HEK293 (cell line): ENCODE measurements around the gene MDP1.

Experiments
- BCL11A ChIP-seq: fragments of 450-650 bp; formaldehyde crosslinking; IDR thresholded peaks from 2 replicates; pipeline ENCODE4 v1.5.1; 2016; ENCODE audit warnings: low read depth, missing biosample characterization, missing genetic modification characterization
- ELK4 ChIP-seq: IDR thresholded peaks from 2 replicates; pipeline ENCODE4 v1.6.1; 2011; ENCODE audit warnings: mild to moderate bottlenecking, low read depth, low read length, borderline replicate concordance
- HIC1 ChIP-seq: fragments of 450-650 bp; formaldehyde crosslinking; IDR thresholded peaks from 2 replicates; pipeline ENCODE4 v1.5.1; 2016; ENCODE audit warnings: missing biosample characterization, missing genetic modification characterization
- KLF9 ChIP-seq: fragments of 450-650 bp; formaldehyde crosslinking; IDR thresholded peaks from 2 replicates; pipeline ENCODE4 v1.5.1; 2016; ENCODE audit warnings: missing biosample characterization, missing genetic modification characterization, low read depth
- MEIS1 ChIP-seq: sonication (generic); formaldehyde crosslinking; IDR thresholded peaks from 2 replicates; pipeline ENCODE4 v1.8.1; 2022; ENCODE audit warnings: missing genetic modification reagents, mild to moderate bottlenecking, borderline replicate concordance
- PRDM4 ChIP-seq: fragments of 450-650 bp; formaldehyde crosslinking; IDR thresholded peaks from 2 replicates; pipeline ENCODE4 v1.5.1; 2017; ENCODE audit warnings: missing biosample characterization, missing genetic modification characterization
- SP7 ChIP-seq: fragments of 450-650 bp; formaldehyde crosslinking; IDR thresholded peaks from 2 replicates; pipeline ENCODE4 v1.5.1; 2016; ENCODE audit warnings: missing biosample characterization, missing genetic modification characterization
- TCF7L2 ChIP-seq: IDR thresholded peaks from 2 replicates; pipeline ENCODE4 v1.6.1; 2011; ENCODE audit warnings: low read depth, mild to moderate bottlenecking, inconsistent platforms, low read length, moderate library complexity, borderline replicate concordance
- YY2 ChIP-seq: fragments of 450-650 bp; formaldehyde crosslinking; IDR thresholded peaks from 2 replicates; pipeline ENCODE4 v1.5.1; 2016; ENCODE audit warnings: missing biosample characterization, missing genetic modification characterization
- ZBTB1 ChIP-seq: fragments of 450-650 bp; formaldehyde crosslinking; IDR thresholded peaks from 2 replicates; pipeline ENCODE4 v1.5.1; 2016; ENCODE audit warnings: missing biosample characterization, missing genetic modification characterization
- ZNF148 ChIP-seq: fragments of 450-650 bp; formaldehyde crosslinking; IDR thresholded peaks from 2 replicates; pipeline ENCODE4 v1.5.0; 2017; ENCODE audit warnings: missing biosample characterization, missing genetic modification characterization, borderline replicate concordance
- ZNF157 ChIP-seq: fragments of 450-650 bp; formaldehyde crosslinking; IDR thresholded peaks from 2 replicates; pipeline ENCODE4 v1.5.1; 2016; ENCODE audit warnings: missing biosample characterization, missing genetic modification characterization
- ZNF184 ChIP-seq: fragments of 450-650 bp; IDR thresholded peaks from 2 replicates; pipeline ENCODE4 v1.5.1; 2018; ENCODE audit warnings: missing biosample characterization, mild to moderate bottlenecking, missing genetic modification characterization
- ZNF223 ChIP-seq: fragments of 450-650 bp; formaldehyde crosslinking; IDR thresholded peaks from 2 replicates; pipeline ENCODE4 v1.5.1; 2016; ENCODE audit warnings: missing biosample characterization, missing genetic modification characterization
- ZNF280D ChIP-seq: fragments of 450-650 bp; formaldehyde crosslinking; IDR thresholded peaks from 2 replicates; pipeline ENCODE4 v1.5.1; 2016; ENCODE audit warnings: missing biosample characterization, missing genetic modification characterization
- ZNF670 ChIP-seq: fragments of 450-650 bp; formaldehyde crosslinking; IDR thresholded peaks from 2 replicates; pipeline ENCODE4 v1.5.1; 2016; ENCODE audit warnings: missing biosample characterization, missing genetic modification characterization, low read depth
- ZNF701 ChIP-seq: fragments of 450-650 bp; formaldehyde crosslinking; IDR thresholded peaks from 2 replicates; pipeline ENCODE4 v1.5.1; 2016; ENCODE audit warnings: missing biosample characterization, missing genetic modification characterization
- ZNF704 ChIP-seq: fragments of 450-650 bp; formaldehyde crosslinking; IDR thresholded peaks from 2 replicates; pipeline ENCODE4 v1.5.1; 2016; ENCODE audit warnings: missing biosample characterization, missing genetic modification characterization
- ZNF747 ChIP-seq: fragments of 450-650 bp; formaldehyde crosslinking; IDR thresholded peaks from 2 replicates; pipeline ENCODE4 v1.5.1; 2016; ENCODE audit warnings: missing biosample characterization, missing genetic modification characterization
- ZNF76 ChIP-seq: fragments of 450-650 bp; formaldehyde crosslinking; IDR thresholded peaks from 2 replicates; pipeline ENCODE4; 2016; ENCODE audit warnings: low read depth, missing biosample characterization, missing genetic modification characterization, borderline replicate concordance
- ZNF776 ChIP-seq: fragments of 450-650 bp; formaldehyde crosslinking; IDR thresholded peaks from 2 replicates; pipeline ENCODE4 v1.5.0; 2017; ENCODE audit warnings: missing biosample characterization, missing genetic modification characterization, borderline replicate concordance
- ZSCAN16 ChIP-seq: fragments of 450-650 bp; formaldehyde crosslinking; IDR thresholded peaks from 2 replicates; pipeline ENCODE4 v1.5.1; 2016; ENCODE audit warnings: missing biosample characterization, missing genetic modification characterization
- ZSCAN23 ChIP-seq: fragments of 450-650 bp; formaldehyde crosslinking; IDR thresholded peaks from 2 replicates; pipeline ENCODE4 v1.5.1; 2016; ENCODE audit warnings: missing biosample characterization, missing genetic modification characterization

The MDP1 gene

GRCh38 chr14:24188251-24189058, 27.4 kb downstream of the MDP1 start, which contains the start of gene IPO4 (continued):
- no peak for TF ChIP-seq ZNF280D
- no peak for TF ChIP-seq BCL11A (tag by site-specific recombination)
- peak; percentile 89; the same call in 1 of the 2 replicates for TF ChIP-seq ZNF184
- no peak for TF ChIP-seq ZNF776 (tag by site-specific recombination)
- no peak for TF ChIP-seq ZSCAN16
- TF ChIP-seq ZNF223 (tag by site-specific recombination) = no peak
- TF ChIP-seq ZBTB1 = 0 out of 2 replicates have a peak, but pooled peaks have one; percentile 20
- no peak; the same call in 1 of the 2 replicates for TF ChIP-seq PRDM4
- peak; percentile 96; the same call in 1 of the 2 replicates for TF ChIP-seq ZSCAN23 (tag by site-specific recombination)
- TF ChIP-seq SP7 = peak; percentile 93
- TF ChIP-seq ZNF704 (tag by site-specific recombination) = no peak; the same call in 1 of the 2 replicates
- TF ChIP-seq MEIS1 = no peak
- no peak for TF ChIP-seq ZNF701 (tag by site-specific recombination)
- peak; percentile 92; the same call in 1 of the 2 replicates for TF ChIP-seq ZNF148
- peak; percentile 84 for TF ChIP-seq ZNF76
- no peak for TF ChIP-seq HIC1 (tag by site-specific recombination)
- TF ChIP-seq ELK4 = no peak
- TF ChIP-seq KLF9 (tag by site-specific recombination) = peak; percentile 93
- no peak for TF ChIP-seq ZNF157 (tag by site-specific recombination)
- TF ChIP-seq ZNF670 (tag by site-specific recombination) = no peak
- TF ChIP-seq ZNF747 (tag by site-specific recombination) = no peak
- no peak for TF ChIP-seq TCF7L2
- TF ChIP-seq YY2 (tag by site-specific recombination) = 0 out of 2 replicates have a peak, but pooled peaks have one; percentile 60
